GM18526 (cell line): Measurements from ENCODE around the gene ORM2.

Experiments
- POLR2A ChIP-seq: IDR thresholded peaks from 3 replicates; pipeline ENCODE4 v1.6.1; 2011; ENCODE audit not compliant: insufficient read length; ENCODE audit errors: extremely low read depth

ORM2 gene

GRCh38 chr9:114304416-114305188 is 25.1 kb upstream of the ORM2 start:
- no peak for TF ChIP-seq POLR2A

GRCh38 chr9:114307899-114308267 is 21.8 kb upstream of the ORM2 start:
- TF ChIP-seq POLR2A: no peak

- TF ChIP-seq POLR2A: no peak
These were observed 21.2 kb upstream of the ORM2 start for GRCh38 chr9:114308361-114308950.

- no peak for TF ChIP-seq POLR2A
These were observed 20.6 kb upstream of the ORM2 start for GRCh38 chr9:114309096-114309495.

- TF ChIP-seq POLR2A: no peak
These were observed 18.9 kb upstream of the ORM2 start for GRCh38 chr9:114310471-114311450.

- TF ChIP-seq POLR2A: no peak
These were observed 17.8 kb upstream of the ORM2 start for GRCh38 chr9:114311571-114312512.

GRCh38 chr9:114312513-114312875 is 17.2 kb upstream of the ORM2 start:
- TF ChIP-seq POLR2A: no peak

- no peak for TF ChIP-seq POLR2A
These were observed 16.5 kb upstream of the ORM2 start for GRCh38 chr9:114313186-114313585.

GRCh38 chr9:114314256-114314867 is 15.3 kb upstream of the ORM2 start:
- no peak for TF ChIP-seq POLR2A

- TF ChIP-seq POLR2A: no peak
These were observed 14.6 kb upstream of the ORM2 start for GRCh38 chr9:114314881-114315722.

GRCh38 chr9:114315723-114316363 is 13.8 kb upstream of the ORM2 start:
- no peak for TF ChIP-seq POLR2A

- TF ChIP-seq POLR2A: no peak
These were observed 13.0 kb upstream of the ORM2 start for GRCh38 chr9:114316605-114317230.
